HFF-Myc (cell line): ENCODE measurements around the gene DENND2D.

Source experiments
- DNase-seq: peaks from one replicate; pipeline ENCODE4 v3.0.0-alpha.2; 2011; ENCODE audit warnings: low read depth; ENCODE audit errors: extremely low read depth
- H3K4me3 ChIP-seq: replicated peaks from 2 replicates; pipeline ENCODE4 v1.5.1; 2011; ENCODE audit warnings: low read depth, mild to moderate bottlenecking, control low read depth, low read length
- CTCF ChIP-seq: IDR thresholded peaks from 2 replicates; pipeline ENCODE4 v1.5.1; 2012; ENCODE audit warnings: mild to moderate bottlenecking, low read depth, low read length, control low read depth; ENCODE audit errors: missing control alignments

DENND2D gene

DNA sequence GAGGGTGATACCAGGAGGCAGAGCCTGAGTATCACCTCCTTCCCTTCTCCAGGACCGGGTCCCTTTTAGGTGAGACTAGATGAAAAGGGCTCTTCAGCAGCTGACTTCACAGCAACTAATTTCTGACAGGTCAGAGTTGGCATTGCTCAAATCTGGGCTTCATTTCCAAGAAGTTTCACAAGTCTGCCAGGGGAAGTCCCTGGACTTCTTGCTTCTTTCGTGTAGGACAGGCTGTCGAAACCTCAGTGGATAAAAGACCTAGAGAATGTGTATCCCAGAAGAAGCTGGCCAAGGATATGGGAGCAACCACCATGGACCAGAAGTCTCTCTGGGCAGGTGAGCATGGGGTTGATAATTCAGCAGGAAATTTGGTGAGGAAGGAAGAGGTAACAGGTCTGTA is 27.0 kb upstream of the DENND2D start, which contains the start of gene CHI3L2:
Gene CHI3L2 (plus strand): TSS at position 280 of the 400 bp plus-strand sequence. CDS start 17 bp downstream, at position 297.
- no peak for TF ChIP-seq CTCF
- DNase-seq: no peak
- H3K4me3 ChIP-seq: no peak within 1 kb of the TSS

GRCh38 chr1:111225717-111226400 is 25.4 kb upstream of the DENND2D start:
- no peak for TF ChIP-seq CTCF
- no peak for DNase-seq
- H3K4me3 ChIP-seq: no peak overlapping the region

DNA sequence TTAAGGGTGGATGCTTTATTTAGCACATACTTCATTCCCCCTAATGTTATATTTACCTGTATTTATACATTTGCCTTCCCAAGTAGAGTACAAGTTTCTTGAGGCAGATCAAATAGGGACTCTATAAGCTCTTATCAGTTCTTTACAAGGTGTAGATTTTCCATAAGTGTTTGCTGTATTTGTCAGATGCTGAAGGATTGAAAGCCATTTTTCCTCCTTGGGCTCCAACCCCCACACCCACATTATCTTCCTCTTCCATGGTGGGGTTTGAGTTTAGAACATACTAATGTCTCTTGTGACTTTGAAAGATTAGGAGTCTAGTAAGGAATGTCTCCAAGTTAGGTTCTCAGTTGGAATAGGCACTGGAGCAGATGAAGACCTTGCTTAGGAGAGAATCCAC is 24.6 kb upstream of the DENND2D start:
- no peak for DNase-seq
- TF ChIP-seq CTCF: no peak
- H3K4me3 ChIP-seq: no peak overlapping the region

GRCh38 chr1:111223126-111223685 is 22.8 kb upstream of the DENND2D start:
- H3K4me3 ChIP-seq: no peak overlapping the region
- DNase-seq: no peak
- TF ChIP-seq CTCF: no peak

DNA sequence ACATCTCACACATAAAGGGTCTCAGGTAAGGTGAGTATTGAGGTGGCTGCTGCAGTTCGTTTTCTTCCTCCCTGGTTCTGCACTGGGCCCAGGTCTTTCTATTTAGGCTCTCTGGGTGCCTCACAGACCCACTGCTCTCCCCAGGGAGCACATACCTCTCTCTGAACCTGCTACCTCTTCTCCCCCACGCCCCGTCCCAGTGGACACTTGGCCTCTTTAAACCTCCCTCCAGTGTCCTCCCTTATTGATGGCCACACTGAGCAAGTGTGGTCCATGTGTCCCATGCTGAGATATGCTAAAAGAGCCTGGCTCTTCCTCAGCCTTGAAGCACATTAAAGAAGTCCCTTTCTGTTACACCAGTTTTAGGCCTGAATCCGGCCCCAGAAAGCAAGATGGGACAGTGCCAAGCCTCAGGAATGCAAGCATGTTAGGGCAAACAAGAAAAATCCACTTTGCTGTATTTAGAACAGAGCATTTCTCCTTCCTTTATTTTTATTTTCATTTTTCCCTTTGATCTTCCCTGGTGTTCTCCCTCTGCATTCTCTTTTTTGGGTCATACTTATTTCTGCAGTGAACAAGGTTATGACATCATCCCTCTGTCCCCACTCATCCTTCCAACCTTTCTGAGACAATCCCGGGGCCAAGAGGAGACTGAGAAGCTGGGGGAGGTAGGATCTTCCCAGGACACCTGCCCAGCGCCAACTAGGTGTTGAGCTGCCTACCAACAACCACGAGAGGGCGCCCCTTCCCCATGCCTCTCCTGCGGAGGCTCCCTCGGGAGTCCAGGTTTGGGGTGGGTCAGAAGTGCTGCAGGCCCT is 22.1 kb upstream of the DENND2D start:
- no peak for DNase-seq
- TF ChIP-seq CTCF: peak; percentile 86
- H3K4me3 ChIP-seq: no peak overlapping the region

DNA sequence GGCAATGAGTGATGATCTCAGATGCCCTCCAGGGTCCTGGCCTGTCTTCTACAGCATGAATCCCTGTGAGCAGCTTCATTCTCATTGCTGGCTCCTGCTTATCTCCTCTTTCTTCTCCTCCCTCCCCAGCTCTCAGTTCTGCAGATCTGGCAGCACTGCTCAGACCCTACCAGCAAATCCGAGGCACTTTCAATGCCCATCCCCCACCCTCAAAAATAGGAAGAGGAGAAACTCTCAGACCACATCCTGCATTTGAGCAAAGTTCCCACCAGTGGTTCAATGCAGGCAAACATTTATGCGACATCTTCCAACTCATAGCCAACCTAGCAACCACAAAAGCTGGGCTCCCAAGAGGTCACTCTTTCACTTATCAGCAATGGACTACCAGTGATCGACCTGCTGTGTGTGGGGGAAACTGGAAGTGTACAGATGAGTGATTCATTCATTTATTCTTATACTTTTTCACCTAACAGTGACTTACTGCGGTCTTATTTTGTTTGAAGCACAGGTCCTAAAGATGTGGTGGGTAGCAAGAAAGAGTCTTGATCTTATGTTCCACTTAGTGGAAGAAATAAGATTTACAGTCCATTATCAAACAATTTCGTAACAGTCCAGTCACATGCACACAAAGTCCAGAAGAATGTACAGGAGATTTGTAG is 21.3 kb upstream of the DENND2D start:
- H3K4me3 ChIP-seq: no peak overlapping the region
- no peak for DNase-seq
- TF ChIP-seq CTCF: no peak
